ENCODE results near the gene FIBCD1.

FIBCD1 gene

GRCh38 chr9:130895038-130895437 is 44.0 kb downstream of the FIBCD1 start:
- H3K36me3 ChIP-seq (ENCODE audit: insufficient read depth, low read length), result no peaks in the 10 kb centered on the region
- no peak overlapping the region for H3K4me2 ChIP-seq (ENCODE audit: low read length)
- H3K9me2 ChIP-seq (ENCODE audit: low read depth, low read length), result no peaks in the 10 kb centered on the region
- no peak overlapping the region for H2AFZ ChIP-seq (ENCODE audit: low read length)
- no peaks in the 10 kb centered on the region for H3K4me1 ChIP-seq (ENCODE audit: insufficient read depth, low read length, severe bottlenecking)
- no peak overlapping the region for H3K27ac ChIP-seq (ENCODE audit: low read depth, low read length, poor library complexity, severe bottlenecking)
- H3K9ac ChIP-seq (ENCODE audit: low read length), result no peak overlapping the region
- no peaks in the 10 kb centered on the region for H4K20me1 ChIP-seq (ENCODE audit: insufficient read depth, low read length)
- H3K9me3 ChIP-seq (ENCODE audit: low read length), result no peaks in the 10 kb centered on the region
- no peaks in the 10 kb centered on the region for H3K27me3 ChIP-seq (ENCODE audit: insufficient read depth, low read length)
- H3K79me2 ChIP-seq (ENCODE audit: insufficient read depth, low read length), result no peaks in the 10 kb centered on the region
- H3K4me3 ChIP-seq (ENCODE audit: low read depth, low read length, poor library complexity, severe bottlenecking), result no peak overlapping the region
- H3F3A ChIP-seq (ENCODE audit: insufficient read depth, low read length), result no peaks in the 10 kb centered on the region
- no peak for TF ChIP-seq EZH2 (IDR thresholded peaks at IDR 0.05; ENCODE audit: borderline replicate concordance, low read length)
- TF ChIP-seq CTCF (IDR thresholded peaks at IDR 0.05; ENCODE audit: low read length), result no peak

- Histone ChIP-seq H3K27ac (ENCODE audit: low read depth, low read length, poor library complexity, severe bottlenecking) (no peak overlapping the region), H3K36me3 (ENCODE audit: insufficient read depth, low read length) (no peaks in the 10 kb centered on the region), H3K4me2 (ENCODE audit: low read length) (no peak overlapping the region), H2AFZ (ENCODE audit: low read length) (no peak overlapping the region), H3K4me1 (ENCODE audit: insufficient read depth, low read length, severe bottlenecking) (no peaks in the 10 kb centered on the region), H3K9me3 (ENCODE audit: low read length) (no peaks in the 10 kb centered on the region), H3K27me3 (ENCODE audit: insufficient read depth, low read length) (no peaks in the 10 kb centered on the region), H3K4me3 (ENCODE audit: low read depth, low read length, poor library complexity, severe bottlenecking) (no peak overlapping the region), H4K20me1 (ENCODE audit: insufficient read depth, low read length) (no peaks in the 10 kb centered on the region), H3K9me2 (ENCODE audit: low read depth, low read length) (no peaks in the 10 kb centered on the region), H3K79me2 (ENCODE audit: insufficient read depth, low read length) (no peaks in the 10 kb centered on the region), H3F3A (ENCODE audit: insufficient read depth, low read length) (no peaks in the 10 kb centered on the region), H3K9ac (ENCODE audit: low read length) (no peak overlapping the region)
- TF ChIP-seq CTCF (IDR thresholded peaks at IDR 0.05; ENCODE audit: low read length) (no peak), EZH2 (IDR thresholded peaks at IDR 0.05; ENCODE audit: borderline replicate concordance, low read length) (no peak)
Observed at GRCh38 chr9:130894546-130894945, 44.5 kb downstream of the FIBCD1 start.

- H3K9me3 ChIP-seq (ENCODE audit: low read length), result no peaks in the 10 kb centered on the region
- H3K27me3 ChIP-seq (ENCODE audit: insufficient read depth, low read length), result no peaks in the 10 kb centered on the region
- H2AFZ ChIP-seq (ENCODE audit: low read length), result no peak overlapping the region
- no peaks in the 10 kb centered on the region for H3K79me2 ChIP-seq (ENCODE audit: insufficient read depth, low read length)
- H3K4me1 ChIP-seq (ENCODE audit: insufficient read depth, low read length, severe bottlenecking), result no peaks in the 10 kb centered on the region
- no peak overlapping the region for H3K9ac ChIP-seq (ENCODE audit: low read length)
- H3K36me3 ChIP-seq (ENCODE audit: insufficient read depth, low read length), result no peaks in the 10 kb centered on the region
- no peaks in the 10 kb centered on the region for H4K20me1 ChIP-seq (ENCODE audit: insufficient read depth, low read length)
- TF ChIP-seq EZH2 (IDR thresholded peaks at IDR 0.05; ENCODE audit: borderline replicate concordance, low read length) (no peak), CTCF (IDR thresholded peaks at IDR 0.05; ENCODE audit: low read length) (no peak)
- no peak overlapping the region for H3K4me2 ChIP-seq (ENCODE audit: low read length)
- no peaks in the 10 kb centered on the region for H3F3A ChIP-seq (ENCODE audit: insufficient read depth, low read length)
- no peak overlapping the region for H3K27ac ChIP-seq (ENCODE audit: low read depth, low read length, poor library complexity, severe bottlenecking)
- H3K9me2 ChIP-seq (ENCODE audit: low read depth, low read length), result no peaks in the 10 kb centered on the region
- no peak overlapping the region for H3K4me3 ChIP-seq (ENCODE audit: low read depth, low read length, poor library complexity, severe bottlenecking)
Observed at GRCh38 chr9:130893341-130894101, 45.5 kb downstream of the FIBCD1 start.
